K562 (cell line): ENCODE measurements around the gene FASTK. TPM values are rescaled to one million over a fixed set of nuclear protein-coding genes. Genes with fewer than 3 reads are reported as not detected.

Experiments
- EP300 ChIP-seq: IDR thresholded peaks from 2 replicates; pipeline ENCODE4 v1.6.1; 2012; ENCODE audit warnings: low read length, improper control_type of control experiment
- FUS ChIP-seq: fragments of 200-400 bp; formaldehyde crosslinking; optimal IDR thresholded peaks from 2 replicates; pipeline ENCODE3; 2017; ENCODE audit warnings: low read depth, low read length
- HNRNPLL ChIP-seq: fragments of 200-400 bp; formaldehyde crosslinking; IDR thresholded peaks from 2 replicates; pipeline ENCODE4 v1.6.1; 2017; ENCODE audit warnings: low read length, low read depth, mild to moderate bottlenecking; ENCODE audit not compliant: poor library complexity, severe bottlenecking
- LEF1 ChIP-seq: fragments of 450-650 bp; IDR thresholded peaks from 2 replicates; pipeline ENCODE4 v1.6.1; 2016; ENCODE audit warnings: mild to moderate bottlenecking
- MAFF ChIP-seq: IDR thresholded peaks from 2 replicates; pipeline ENCODE4 v1.6.1; 2012; ENCODE audit warnings: low read length, improper control_type of control experiment
- OTX1 ChIP-seq: fragments of 450-650 bp; formaldehyde crosslinking; IDR thresholded peaks from 2 replicates; pipeline ENCODE4 v1.4.0; 2022; ENCODE audit warnings: mild to moderate bottlenecking
- RAD51 ChIP-seq: fragments of 450-650 bp; IDR thresholded peaks from 2 replicates; pipeline ENCODE4 v1.7.1; 2016; ENCODE audit warnings: low read depth, mild to moderate bottlenecking, borderline replicate concordance
- RCOR1 ChIP-seq, 2 experiments: IDR thresholded peaks; 2 replicates each; pipeline ENCODE4 v1.6.1; 2012; ENCODE audit warnings: low read depth in 2 of 2, low read length in 2 of 2, borderline replicate concordance in 1 of 2, improper control_type of control experiment in 1 of 2
- SMARCA5 ChIP-seq: fragments of 450-650 bp; IDR thresholded peaks from 2 replicates; pipeline ENCODE4 v1.6.1; 2016
- ZKSCAN1 ChIP-seq: fragments of 150-350 bp; IDR thresholded peaks from 2 replicates; pipeline ENCODE4 v1.6.1; 2016; ENCODE audit warnings: low read depth, low read length
- polyA plus RNA-seq, 8 experiments: library from polyadenylated mRNA; depleted of rRNA in 4 of 8; stranded (reverse) in 5 of 8; unstranded in 3 of 8; fragments of >200 nt; fragmentation: Nextera tagmentation in 2 of 8; fragmentation: Illumina TruSeq in 1 of 8; extraction: Ambion mirVana in 2 of 8; extraction: Trizol in 1 of 8; gene quantifications; 2 replicates each; pipeline versions ENCODE4 v1.2.1 to v1.2.3, GENCODE V29; 2011 to 2014; ENCODE audit warnings: inconsistent platforms in 1 of 8, missing spikeins in 1 of 8
- total RNA-seq, 7 experiments: library from RNA; depleted of rRNA in 6 of 7; stranded (reverse); fragments of >200 nt in 6 of 7; fragmentation: Illumina TruSeq in 2 of 7; extraction: Trizol in 2 of 7; gene quantifications; 2 replicates each; pipeline versions ENCODE4 v1.2.1 to v1.2.3, GENCODE V29; 2011 to 2021; ENCODE audit warnings: low replicate concordance in 1 of 7
- TF ChIP-seq, protein P1 (sequence below), 2 experiments: fragments of 450-650 bp; formaldehyde crosslinking in 1 of 2; IDR thresholded peaks; 2 replicates each; pipeline versions ENCODE4 v1.4.0 to v1.6.1; 2014 to 2020; ENCODE audit warnings: mild to moderate bottlenecking in 2 of 2, borderline replicate concordance in 1 of 2, low read depth in 1 of 2
- TF ChIP-seq, protein P2 (sequence below), 3 experiments: IDR thresholded peaks in 2 of 3; conservative IDR thresholded peaks in 1 of 3; 2 replicates each; pipeline ENCODE4 v1.5.1; 2011 to 2012; ENCODE audit warnings: low read length in 3 of 3, mild to moderate bottlenecking in 3 of 3, control low read depth in 2 of 3, improper control_type of control experiment in 1 of 3, inconsistent platforms in 1 of 3, low read depth in 1 of 3, mixed read lengths in 1 of 3, moderate library complexity in 1 of 3; ENCODE audit not compliant: insufficient read depth in 2 of 3
- TF ChIP-seq, protein P3 (sequence below): fragments of 250-450 bp; sonication (Bioruptor Pico); IDR thresholded peaks from 2 replicates; pipeline ENCODE4 v1.8.0; 2022; ENCODE audit warnings: inconsistent platforms
- TF ChIP-seq, protein P4 (sequence below), 2 experiments: IDR thresholded peaks; 2 replicates each; pipeline ENCODE4 v1.6.1; 2011; ENCODE audit warnings: borderline replicate concordance in 1 of 2, control low read depth in 1 of 2, low read depth in 1 of 2, low read length in 1 of 2, mild to moderate bottlenecking in 1 of 2, mixed read lengths in 1 of 2, moderate library complexity in 1 of 2; ENCODE audit not compliant: insufficient read depth in 1 of 2, insufficient read length in 1 of 2, poor library complexity in 1 of 2, severe bottlenecking in 1 of 2; ENCODE audit errors: extremely low read depth in 1 of 2
- TF ChIP-seq, protein P5 (sequence below): fragments of 250-450 bp; sonication (Bioruptor Pico); IDR thresholded peaks from 2 replicates; pipeline ENCODE4 v1.8.0; 2021; ENCODE audit warnings: moderate library complexity, mild to moderate bottlenecking, inconsistent platforms

Gene FASTK
- total and polyA plus RNA-seq, 9 of the 15 experiments (the other 6 are each of a cell fraction or from before 2014, with no cell fraction given) = 0.51 to 150 (median 48.2) TPM

DNA sequence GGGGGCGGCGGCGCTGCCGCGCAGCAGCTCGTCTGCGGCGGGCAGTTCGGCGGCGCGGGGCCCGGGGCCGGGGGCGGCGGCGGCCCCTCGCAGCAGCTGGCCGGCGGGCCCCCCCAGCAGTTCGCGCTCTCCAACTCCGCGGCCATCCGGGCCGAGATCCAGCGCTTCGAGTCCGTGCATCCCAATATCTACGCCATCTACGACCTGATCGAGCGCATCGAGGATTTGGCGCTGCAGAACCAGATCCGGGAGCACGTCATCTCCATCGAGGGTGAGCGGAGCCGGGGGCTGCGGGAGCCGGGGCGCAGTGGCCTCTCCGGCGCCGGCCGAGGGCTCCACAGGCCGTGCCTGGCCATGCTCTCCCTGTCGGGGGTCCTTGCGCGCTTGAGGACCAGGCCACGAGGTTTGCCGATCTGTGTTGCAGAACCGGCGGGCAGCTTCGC is 6.2 kb upstream of the FASTK start (continued):
- TF ChIP-seq, protein P1, sequence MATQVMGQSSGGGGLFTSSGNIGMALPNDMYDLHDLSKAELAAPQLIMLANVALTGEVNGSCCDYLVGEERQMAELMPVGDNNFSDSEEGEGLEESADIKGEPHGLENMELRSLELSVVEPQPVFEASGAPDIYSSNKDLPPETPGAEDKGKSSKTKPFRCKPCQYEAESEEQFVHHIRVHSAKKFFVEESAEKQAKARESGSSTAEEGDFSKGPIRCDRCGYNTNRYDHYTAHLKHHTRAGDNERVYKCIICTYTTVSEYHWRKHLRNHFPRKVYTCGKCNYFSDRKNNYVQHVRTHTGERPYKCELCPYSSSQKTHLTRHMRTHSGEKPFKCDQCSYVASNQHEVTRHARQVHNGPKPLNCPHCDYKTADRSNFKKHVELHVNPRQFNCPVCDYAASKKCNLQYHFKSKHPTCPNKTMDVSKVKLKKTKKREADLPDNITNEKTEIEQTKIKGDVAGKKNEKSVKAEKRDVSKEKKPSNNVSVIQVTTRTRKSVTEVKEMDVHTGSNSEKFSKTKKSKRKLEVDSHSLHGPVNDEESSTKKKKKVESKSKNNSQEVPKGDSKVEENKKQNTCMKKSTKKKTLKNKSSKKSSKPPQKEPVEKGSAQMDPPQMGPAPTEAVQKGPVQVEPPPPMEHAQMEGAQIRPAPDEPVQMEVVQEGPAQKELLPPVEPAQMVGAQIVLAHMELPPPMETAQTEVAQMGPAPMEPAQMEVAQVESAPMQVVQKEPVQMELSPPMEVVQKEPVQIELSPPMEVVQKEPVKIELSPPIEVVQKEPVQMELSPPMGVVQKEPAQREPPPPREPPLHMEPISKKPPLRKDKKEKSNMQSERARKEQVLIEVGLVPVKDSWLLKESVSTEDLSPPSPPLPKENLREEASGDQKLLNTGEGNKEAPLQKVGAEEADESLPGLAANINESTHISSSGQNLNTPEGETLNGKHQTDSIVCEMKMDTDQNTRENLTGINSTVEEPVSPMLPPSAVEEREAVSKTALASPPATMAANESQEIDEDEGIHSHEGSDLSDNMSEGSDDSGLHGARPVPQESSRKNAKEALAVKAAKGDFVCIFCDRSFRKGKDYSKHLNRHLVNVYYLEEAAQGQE (IDR thresholded peaks at IDR 0.05; ENCODE audit: borderline replicate concordance) = no peak
- TF ChIP-seq, protein P1 (CRISPR knock-in tag; IDR thresholded peaks at IDR 0.05; ENCODE audit: low read depth) = peak; percentile 4; the same call in 1 of the 2 replicates
- TF ChIP-seq, protein P2, sequence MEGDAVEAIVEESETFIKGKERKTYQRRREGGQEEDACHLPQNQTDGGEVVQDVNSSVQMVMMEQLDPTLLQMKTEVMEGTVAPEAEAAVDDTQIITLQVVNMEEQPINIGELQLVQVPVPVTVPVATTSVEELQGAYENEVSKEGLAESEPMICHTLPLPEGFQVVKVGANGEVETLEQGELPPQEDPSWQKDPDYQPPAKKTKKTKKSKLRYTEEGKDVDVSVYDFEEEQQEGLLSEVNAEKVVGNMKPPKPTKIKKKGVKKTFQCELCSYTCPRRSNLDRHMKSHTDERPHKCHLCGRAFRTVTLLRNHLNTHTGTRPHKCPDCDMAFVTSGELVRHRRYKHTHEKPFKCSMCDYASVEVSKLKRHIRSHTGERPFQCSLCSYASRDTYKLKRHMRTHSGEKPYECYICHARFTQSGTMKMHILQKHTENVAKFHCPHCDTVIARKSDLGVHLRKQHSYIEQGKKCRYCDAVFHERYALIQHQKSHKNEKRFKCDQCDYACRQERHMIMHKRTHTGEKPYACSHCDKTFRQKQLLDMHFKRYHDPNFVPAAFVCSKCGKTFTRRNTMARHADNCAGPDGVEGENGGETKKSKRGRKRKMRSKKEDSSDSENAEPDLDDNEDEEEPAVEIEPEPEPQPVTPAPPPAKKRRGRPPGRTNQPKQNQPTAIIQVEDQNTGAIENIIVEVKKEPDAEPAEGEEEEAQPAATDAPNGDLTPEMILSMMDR (IDR thresholded peaks at IDR 0.05 in 2 of 3, conservative IDR thresholded peaks at IDR 0.05 in 1 of 3; ENCODE audit: insufficient read depth in 2 of 3, low read depth in 1 of 3, low read length in 3 of 3) = no peak
- TF ChIP-seq RCOR1 (IDR thresholded peaks at IDR 0.05; ENCODE audit: borderline replicate concordance in 1 of 2, low read depth in 2 of 2, low read length in 2 of 2) = no peak
- no peak for TF ChIP-seq EP300
- TF ChIP-seq OTX1 = no peak
- TF ChIP-seq, protein P3, sequence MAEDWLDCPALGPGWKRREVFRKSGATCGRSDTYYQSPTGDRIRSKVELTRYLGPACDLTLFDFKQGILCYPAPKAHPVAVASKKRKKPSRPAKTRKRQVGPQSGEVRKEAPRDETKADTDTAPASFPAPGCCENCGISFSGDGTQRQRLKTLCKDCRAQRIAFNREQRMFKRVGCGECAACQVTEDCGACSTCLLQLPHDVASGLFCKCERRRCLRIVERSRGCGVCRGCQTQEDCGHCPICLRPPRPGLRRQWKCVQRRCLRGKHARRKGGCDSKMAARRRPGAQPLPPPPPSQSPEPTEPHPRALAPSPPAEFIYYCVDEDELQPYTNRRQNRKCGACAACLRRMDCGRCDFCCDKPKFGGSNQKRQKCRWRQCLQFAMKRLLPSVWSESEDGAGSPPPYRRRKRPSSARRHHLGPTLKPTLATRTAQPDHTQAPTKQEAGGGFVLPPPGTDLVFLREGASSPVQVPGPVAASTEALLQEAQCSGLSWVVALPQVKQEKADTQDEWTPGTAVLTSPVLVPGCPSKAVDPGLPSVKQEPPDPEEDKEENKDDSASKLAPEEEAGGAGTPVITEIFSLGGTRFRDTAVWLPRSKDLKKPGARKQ (CRISPR knock-in tag) = no peak
- no peak for TF ChIP-seq ZKSCAN1
- TF ChIP-seq SMARCA5 = 0 out of 2 replicates have a peak, but pooled peaks have one; percentile 54
- TF ChIP-seq FUS = peak; percentile 1
- TF ChIP-seq MAFF = no peak
- TF ChIP-seq HNRNPLL = peak; percentile 31
- TF ChIP-seq LEF1 = no peak
- 0 out of 2 replicates have a peak, but pooled peaks have one; percentile 12 for TF ChIP-seq RAD51
- TF ChIP-seq, protein P4, sequence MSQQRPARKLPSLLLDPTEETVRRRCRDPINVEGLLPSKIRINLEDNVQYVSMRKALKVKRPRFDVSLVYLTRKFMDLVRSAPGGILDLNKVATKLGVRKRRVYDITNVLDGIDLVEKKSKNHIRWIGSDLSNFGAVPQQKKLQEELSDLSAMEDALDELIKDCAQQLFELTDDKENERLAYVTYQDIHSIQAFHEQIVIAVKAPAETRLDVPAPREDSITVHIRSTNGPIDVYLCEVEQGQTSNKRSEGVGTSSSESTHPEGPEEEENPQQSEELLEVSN (IDR thresholded peaks at IDR 0.05; ENCODE audit: borderline replicate concordance in 1 of 2, extremely low read depth in 1 of 2, insufficient read depth in 1 of 2, insufficient read length in 1 of 2, low read depth in 1 of 2, low read length in 1 of 2, poor library complexity in 1 of 2, severe bottlenecking in 1 of 2) = peak in 1 of 2 experiments; percentile 42
- TF ChIP-seq, protein P5, sequence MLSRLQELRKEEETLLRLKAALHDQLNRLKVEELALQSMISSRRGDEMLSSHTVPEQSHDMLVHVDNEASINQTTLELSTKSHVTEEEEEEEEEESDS (CRISPR knock-in tag) = no peak
